Left hindlimb (tissue), 1 donor: Measurements from ENCODE around the gene BLTP2.
"Not testable (repeated sequence)": the region's sequence is repeated elsewhere in the genome, so short reads cannot be mapped to it uniquely, and the experiment has no call there.

Source experiments
- DNase-seq: peaks from one replicate; pipeline ENCODE4 v3.0.0-alpha.2; 2018

Gene BLTP2

GRCh38 chr17:28645576-28645939 is 600 bp upstream of the BLTP2 start:
- no peak for DNase-seq

- no peak for DNase-seq
Observed at GRCh38 chr17:28643983-28644786, 773 bp downstream of the BLTP2 start.

- no peak for DNase-seq
Observed at GRCh38 chr17:28641579-28641978, 3.4 kb downstream of the BLTP2 start.

- no peak for DNase-seq
Observed at GRCh38 chr17:28635506-28635905, 9.5 kb downstream of the BLTP2 start.

GRCh38 chr17:28634206-28634865 is 10.6 kb downstream of the BLTP2 start:
- DNase-seq: no peak

- no peak for DNase-seq
Observed at GRCh38 chr17:28626818-28627217, 18.1 kb downstream of the BLTP2 start.

GRCh38 chr17:28624148-28624547 is 20.8 kb downstream of the BLTP2 start:
- no peak for DNase-seq

- DNase-seq: no peak
Observed at GRCh38 chr17:28623696-28624095, 21.3 kb downstream of the BLTP2 start.

GRCh38 chr17:28622186-28622585 is 22.8 kb downstream of the BLTP2 start:
- no peak for DNase-seq

GRCh38 chr17:28620010-28620409 is 24.9 kb downstream of the BLTP2 start:
- no peak for DNase-seq

- no peak for DNase-seq
Observed at GRCh38 chr17:28618464-28618863, 26.5 kb downstream of the BLTP2 start.

GRCh38 chr17:28616281-28616680 is 28.7 kb downstream of the BLTP2 start:
- no peak for DNase-seq

- DNase-seq: no peak
Observed at GRCh38 chr17:28615260-28615940, 29.6 kb downstream of the BLTP2 start.

- DNase-seq: no peak
Observed at GRCh38 chr17:28613931-28614381, 31.0 kb downstream of the BLTP2 start, which contains the start of gene RSKR. RSKR (minus strand) TSS chr17:28614185; CDS start chr17:28614161, 24 bp downstream.

- no peak for DNase-seq
Observed at GRCh38 chr17:28612936-28613872, 31.8 kb downstream of the BLTP2 start.

- DNase-seq: no peak
Observed at GRCh38 chr17:28612531-28612930, 32.4 kb downstream of the BLTP2 start.

GRCh38 chr17:28610376-28610775 is 34.6 kb downstream of the BLTP2 start:
- no peak for DNase-seq

GRCh38 chr17:28604031-28604430 is 40.9 kb downstream of the BLTP2 start:
- not testable (repeated sequence) for DNase-seq

- DNase-seq: peak; percentile 74
Observed at GRCh38 chr17:28599311-28600184, 45.4 kb downstream of the BLTP2 start.

GRCh38 chr17:28598799-28599310 is 46.1 kb downstream of the BLTP2 start, which contains the start of gene SPAG5:
SPAG5 (minus strand) TSS chr17:28599025; CDS start chr17:28598946, 79 bp downstream.
- peak; percentile 95 for DNase-seq

- no peak for DNase-seq
Observed at GRCh38 chr17:28598389-28598788, 46.6 kb downstream of the BLTP2 start.
